Spleen (tissue), 7 donors: ENCODE results near the gene EIF2S3.

Experiments used
- POLR2A ChIP-seq, 3 donors: fragments of 450-650 bp; IDR thresholded peaks; one replicate each; pipeline ENCODE4 v1.5.1; 2017; ENCODE audit warnings: antibody characterized with exemption in 3 of 3, mild to moderate bottlenecking in 1 of 3
- TF ChIP-seq, protein P1 (sequence below), 11 experiments: fragments of 200-600 bp in 7 of 11; fragments of 450-650 bp in 4 of 11; sonication (generic) in 4 of 11; IDR thresholded peaks in 8 of 11; conservative IDR thresholded peaks in 3 of 11; 1 replicate in 7 of 11; 2 replicates in 4 of 11; pipeline versions ENCODE4 v1.4.0 to v1.8.0; 2016 to 2021; ENCODE audit warnings: antibody characterized with exemption in 11 of 11, inconsistent platforms in 4 of 11, mild to moderate bottlenecking in 1 of 11
- donor health status: DM: no; HTN: no; CAD: no; lungs with moderate emphysema.
- donor health status: DM: no; HTN: no; CAD: no.
- donor health status: DM: no; HTN: no; CAD: no.

DNA sequence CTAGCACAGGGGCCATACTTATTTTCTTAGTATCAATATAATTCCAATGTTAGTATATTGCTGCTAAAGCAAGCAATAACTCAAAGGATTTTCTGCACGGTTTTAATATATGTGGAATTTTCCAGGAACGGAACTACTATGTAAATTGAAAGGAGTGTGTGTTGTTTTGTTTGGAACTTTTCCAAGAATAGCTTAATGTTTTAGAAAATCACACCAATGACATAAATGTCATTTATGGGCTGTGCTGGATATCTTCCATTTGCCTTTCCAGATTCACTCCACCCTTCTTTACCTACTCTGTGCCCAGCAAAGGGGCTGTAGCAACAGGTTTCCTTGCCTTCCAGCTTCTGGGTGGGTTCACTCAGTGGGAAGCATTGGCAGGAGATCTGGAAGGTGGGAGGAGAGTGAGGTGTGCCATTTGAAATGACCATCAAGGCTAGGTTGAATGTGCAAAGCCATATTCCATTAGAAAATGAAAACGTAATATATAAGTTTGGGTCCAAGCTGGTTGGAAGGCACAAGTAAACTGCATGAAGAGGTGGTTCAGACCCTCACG, 69.6 kb downstream of the EIF2S3 start:
- TF ChIP-seq, protein P1, sequence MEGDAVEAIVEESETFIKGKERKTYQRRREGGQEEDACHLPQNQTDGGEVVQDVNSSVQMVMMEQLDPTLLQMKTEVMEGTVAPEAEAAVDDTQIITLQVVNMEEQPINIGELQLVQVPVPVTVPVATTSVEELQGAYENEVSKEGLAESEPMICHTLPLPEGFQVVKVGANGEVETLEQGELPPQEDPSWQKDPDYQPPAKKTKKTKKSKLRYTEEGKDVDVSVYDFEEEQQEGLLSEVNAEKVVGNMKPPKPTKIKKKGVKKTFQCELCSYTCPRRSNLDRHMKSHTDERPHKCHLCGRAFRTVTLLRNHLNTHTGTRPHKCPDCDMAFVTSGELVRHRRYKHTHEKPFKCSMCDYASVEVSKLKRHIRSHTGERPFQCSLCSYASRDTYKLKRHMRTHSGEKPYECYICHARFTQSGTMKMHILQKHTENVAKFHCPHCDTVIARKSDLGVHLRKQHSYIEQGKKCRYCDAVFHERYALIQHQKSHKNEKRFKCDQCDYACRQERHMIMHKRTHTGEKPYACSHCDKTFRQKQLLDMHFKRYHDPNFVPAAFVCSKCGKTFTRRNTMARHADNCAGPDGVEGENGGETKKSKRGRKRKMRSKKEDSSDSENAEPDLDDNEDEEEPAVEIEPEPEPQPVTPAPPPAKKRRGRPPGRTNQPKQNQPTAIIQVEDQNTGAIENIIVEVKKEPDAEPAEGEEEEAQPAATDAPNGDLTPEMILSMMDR (IDR thresholded peaks at IDR 0.05 in 8 of 11, conservative IDR thresholded peaks at IDR 0.05 in 3 of 11) = no peak
- TF ChIP-seq POLR2A (IDR thresholded peaks at IDR 0.05) = no peak
